IMR-90 (cell line): ENCODE results near the gene OSBPL8. TPM values are rescaled to one million over a fixed set of nuclear protein-coding genes. Genes with fewer than 3 reads are reported as not detected.

Experiments
- ATAC-seq: fragments of 200-7000 bp; cut with Tn5 transposase; 2 replicates; pipeline ENCODE4 v1.9.1; 2020; ENCODE audit warnings: low read depth, mild to moderate bottlenecking, moderate library complexity
- BruUV-seq: library from RNA; stranded (reverse); fragments of 400-500 nt; replicated peaks from 2 replicates; lab custom pipeline; 2021; lab: Mats Ljungman, UMichigan
- CTCF ChIA-PET: fragments of 300-600 bp; formaldehyde crosslinking; extraction: SDS; loops from one replicate; lab custom pipeline; 2021; ENCODE audit warnings: antibody characterized with exemption; lab: Yijun Ruan, JAX
- POLR2A ChIA-PET: fragments of 300-600 bp; sonication (Branson Sonifier 250); formaldehyde crosslinking; loops from one replicate; lab custom pipeline; 2022; ENCODE audit warnings: antibody characterized with exemption; ENCODE audit not compliant: unreplicated experiment; lab: Charles Lee
- DNase-seq: peaks from one replicate; pipeline ENCODE4 v3.0.0; 2013
- H2AFZ ChIP-seq: replicated peaks from 2 replicates; pipeline ENCODE3; 2013; ENCODE audit warnings: low read length, mild to moderate bottlenecking; ENCODE audit not compliant: poor library complexity
- H2AK5ac ChIP-seq: 2 replicates; pipeline ENCODE4 v1.6.1; 2013; ENCODE audit warnings: low read depth, low read length, inconsistent platforms
- H2AK9ac ChIP-seq: replicated peaks from 2 replicates; pipeline ENCODE3; 2013; ENCODE audit warnings: mild to moderate bottlenecking, low read depth, low read length, moderate library complexity; ENCODE audit not compliant: poor library complexity
- H2BK120ac ChIP-seq: 2 replicates; pipeline ENCODE4 v1.6.1; 2013; ENCODE audit warnings: low read depth, low read length, inconsistent platforms
- H2BK15ac ChIP-seq: 3 replicates; pipeline ENCODE4 v1.6.1; 2013; ENCODE audit warnings: low read depth, low read length, inconsistent platforms
- H2BK20ac ChIP-seq: 2 replicates; pipeline ENCODE4 v1.6.1; 2013; ENCODE audit warnings: low read depth, mild to moderate bottlenecking, inconsistent platforms, low read length, moderate library complexity
- H2BK5ac ChIP-seq: 2 replicates; pipeline ENCODE4 v1.6.1; 2013; ENCODE audit warnings: mild to moderate bottlenecking, low read depth, low read length, inconsistent platforms; ENCODE audit not compliant: poor library complexity, severe bottlenecking
- H3K14ac ChIP-seq: replicated peaks from 2 replicates; pipeline ENCODE4 v1.6.1; 2013; ENCODE audit warnings: low read depth, low read length, inconsistent platforms
- H3K18ac ChIP-seq: 2 replicates; pipeline ENCODE4 v1.6.1; 2013; ENCODE audit warnings: low read depth, low read length, control low read depth
- H3K23ac ChIP-seq: 2 replicates; pipeline ENCODE4 v1.6.1; 2013; ENCODE audit warnings: low read depth, low read length, inconsistent platforms
- H3K27ac ChIP-seq: 2 replicates; pipeline ENCODE4 v1.5.1; 2013; ENCODE audit warnings: mild to moderate bottlenecking, control low read depth, low read length; ENCODE audit not compliant: insufficient read depth
- H3K27me3 ChIP-seq: 2 replicates; pipeline ENCODE4 v1.6.1; 2013; ENCODE audit warnings: low read length; ENCODE audit not compliant: control insufficient read depth, insufficient read depth
- H3K36me3 ChIP-seq: 2 replicates; pipeline ENCODE4 v1.6.1; 2013; ENCODE audit warnings: low read length, mixed read lengths; ENCODE audit not compliant: control insufficient read depth, insufficient read depth
- H3K4ac ChIP-seq: 2 replicates; pipeline ENCODE4 v1.6.1; 2013; ENCODE audit warnings: low read depth, low read length, inconsistent platforms
- H3K4me1 ChIP-seq: 2 replicates; pipeline ENCODE4 v1.6.1; 2013; ENCODE audit warnings: low read length, mixed read lengths; ENCODE audit not compliant: control insufficient read depth, insufficient read depth
- H3K4me2 ChIP-seq: 2 replicates; pipeline ENCODE4 v1.6.1; 2013; ENCODE audit warnings: low read depth, mild to moderate bottlenecking, control low read depth, low read length, moderate library complexity
- H3K4me3 ChIP-seq: 2 replicates; pipeline ENCODE4 v1.5.1; 2013; ENCODE audit warnings: low read depth, mild to moderate bottlenecking, control low read depth, low read length, moderate library complexity; ENCODE audit not compliant: insufficient read depth
- H3K56ac ChIP-seq: 2 replicates; pipeline ENCODE4 v1.6.1; 2013; ENCODE audit warnings: low read length, inconsistent platforms; ENCODE audit not compliant: insufficient read depth; ENCODE audit errors: extremely low read depth
- H3K79me1 ChIP-seq, 2 experiments: 2 replicates each; pipeline ENCODE4 v1.6.1; 2013; ENCODE audit warnings: low read length in 2 of 2, inconsistent platforms in 1 of 2, low read depth in 1 of 2
- H3K9ac ChIP-seq: 2 replicates; pipeline ENCODE4 v1.6.1; 2013; ENCODE audit warnings: low read depth, low read length, control low read depth
- H3K9me1 ChIP-seq: 2 replicates; pipeline ENCODE4 v1.6.1; 2013; ENCODE audit warnings: low read length, inconsistent platforms; ENCODE audit not compliant: insufficient read depth
- H3K9me3 ChIP-seq: 2 replicates; pipeline ENCODE4 v1.6.1; 2013; ENCODE audit warnings: low read length; ENCODE audit not compliant: control insufficient read depth, insufficient read depth
- H4K20me1 ChIP-seq: 2 replicates; pipeline ENCODE4 v1.6.1; 2013; ENCODE audit warnings: low read length, inconsistent platforms; ENCODE audit not compliant: insufficient read depth
- H4K5ac ChIP-seq: 2 replicates; pipeline ENCODE4 v1.6.1; 2013; ENCODE audit warnings: mild to moderate bottlenecking, low read depth, low read length, control low read depth
- H4K8ac ChIP-seq, 2 experiments: 2 replicates each; pipeline ENCODE4 v1.6.1; 2013; ENCODE audit warnings: low read depth in 2 of 2, low read length in 2 of 2, control low read depth in 1 of 2, inconsistent platforms in 1 of 2
- H4K91ac ChIP-seq: 2 replicates; pipeline ENCODE4 v1.6.1; 2013; ENCODE audit warnings: low read depth, low read length, inconsistent platforms; ENCODE audit not compliant: insufficient read depth
- BHLHE40 ChIP-seq: fragments of 150-350 bp; IDR thresholded peaks from 2 replicates; pipeline ENCODE4 v1.6.1; 2016; ENCODE audit warnings: mild to moderate bottlenecking, low read depth, low read length
- FOS ChIP-seq: fragments of 150-350 bp; IDR thresholded peaks from 2 replicates; pipeline ENCODE4 v1.6.1; 2016; ENCODE audit warnings: low read depth, low read length
- RFX5 ChIP-seq: IDR thresholded peaks from 2 replicates; pipeline ENCODE4 v1.8.0; 2012; ENCODE audit warnings: low read depth, mild to moderate bottlenecking, low read length, moderate library complexity
- SMC3 ChIP-seq: fragments of 150-350 bp; IDR thresholded peaks from 2 replicates; pipeline ENCODE4 v1.6.1; 2016; ENCODE audit warnings: low read depth, mild to moderate bottlenecking, antibody characterized with exemption, low read length, moderate library complexity
- WGBS, 2 experiments: methylation state at CpG; one replicate each; pipeline versions ENCODE4 v1.1.5 to v1.1.7; 2013; ENCODE audit warnings: missing lambda C conversion rate in 2 of 2; ENCODE audit not compliant: insufficient read length in 1 of 2; ENCODE audit errors: extremely low coverage in 2 of 2; 5-methylcytosine and 5-hydroxymethylcytosine counted together
- dilution Hi-C: fragments of 300-500 bp; cut with HindIII; formaldehyde crosslinking; loops from one replicate; pipeline ENCODE4 v1.14.3; 2018; ENCODE audit warnings: low sequenced_read_pairs; ENCODE audit not compliant: unreplicated experiment
- in situ Hi-C: fragments of 300-500 bp; cut with MboI; formaldehyde crosslinking; loops from 3 replicates; pipeline ENCODE4 v1.14.3; 2019; ENCODE audit warnings: low sequenced_read_pairs, inconsistent platforms, mixed read lengths
- intact Hi-C: fragments of 100-400 bp; cut with micrococcal nuclease; formaldehyde crosslinking; loops from 2 replicates; pipeline ENCODE4 v1.10.0; 2022
- polyA plus RNA-seq, 3 experiments: library from polyadenylated mRNA; depleted of rRNA; stranded (reverse); fragments of >200 nt; gene quantifications; 2 replicates each; pipeline ENCODE4 v1.2.3, GENCODE V29; 2012; ENCODE audit warnings: low replicate concordance in 1 of 3
- total RNA-seq: library from RNA; depleted of rRNA; stranded (reverse); fragments of >200 nt; gene quantifications from 2 replicates; pipeline ENCODE4 v1.2.3, GENCODE V29; 2012

OSBPL8 gene
- total and polyA plus RNA-seq, 2 of the 4 experiments (the other 2 are of a cell fraction) = 17.8 to 24.2 TPM

DNA sequence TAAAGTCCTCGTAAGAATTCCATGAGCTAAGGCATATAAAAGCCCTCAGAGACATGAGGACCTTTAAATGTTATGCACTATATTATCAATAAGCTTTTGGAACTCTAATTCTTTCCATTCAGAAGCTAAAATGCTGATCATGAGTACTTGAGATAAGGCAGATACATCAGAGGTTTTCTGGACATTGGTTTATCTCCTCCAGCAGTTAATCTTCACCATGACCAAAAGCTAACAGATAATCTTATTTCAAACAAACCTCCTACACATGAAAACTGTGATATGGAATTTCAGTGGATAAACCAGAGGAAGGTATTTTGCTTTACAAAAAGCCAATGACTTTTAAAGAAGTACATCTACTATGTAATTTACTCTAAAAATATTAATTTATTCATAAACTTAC, 113.5 kb downstream of the OSBPL8 start:
- H2AK5ac ChIP-seq = no peak overlapping the region
- H3K27ac ChIP-seq = no peak overlapping the region
- H3K4me1 ChIP-seq = peaks cover 3% of the 10 kb centered on the region; the same call in 1 of the 2 replicates
- H3K4ac ChIP-seq = no peak overlapping the region
- no peaks in the 10 kb centered on the region for H3K27me3 ChIP-seq
- WGBS, 2 experiments = no CpG with 5 or more reads among the region's 1 CpG
- H2BK120ac ChIP-seq = no peak overlapping the region
- no peaks in the 10 kb centered on the region for H3K9me1 ChIP-seq
- H4K91ac ChIP-seq = no peak overlapping the region
- POLR2A ChIA-PET = no interaction called here
- H3K36me3 ChIP-seq = peaks cover 2% of the 10 kb centered on the region; the same call in 1 of the 2 replicates
- DNase-seq (no peak), ATAC-seq (no peak)
- H3K4me2 ChIP-seq = no peak overlapping the region
- no peak overlapping the region for H3K23ac ChIP-seq
- H3K79me1 ChIP-seq = peaks cover 11 to 35% of the 10 kb centered on the region in 2 experiments; a peak in 3 of 4 replicates
- CTCF ChIA-PET = no interaction called here
- H4K8ac ChIP-seq = no peak overlapping the region
- H2AFZ ChIP-seq = no peak overlapping the region
- in situ Hi-C loops (no loop called here), dilution Hi-C loops (no loop called here), intact Hi-C loops (no loop called here)
- no peak overlapping the region for H4K5ac ChIP-seq
- no peak overlapping the region for H2BK20ac ChIP-seq
- peaks cover 11% of the 10 kb centered on the region; the same call in 1 of the 2 replicates for H4K20me1 ChIP-seq
- H3K9ac ChIP-seq = no peak overlapping the region
- no peak overlapping the region for H2BK5ac ChIP-seq
- H3K56ac ChIP-seq = no peak overlapping the region
- H3K18ac ChIP-seq = no peak overlapping the region
- H2BK15ac ChIP-seq = no peak overlapping the region
- BruUV-seq = no TSS peak
- H3K14ac ChIP-seq = no peak overlapping the region
- TF ChIP-seq SMC3 (no peak), RFX5 (no peak), FOS (no peak), BHLHE40 (no peak)
- H2AK9ac ChIP-seq = no peak overlapping the region
- no peak overlapping the region for H3K4me3 ChIP-seq
- H3K9me3 ChIP-seq = no peaks in the 10 kb centered on the region
